T-helper 2 cell (primary cell): ENCODE results near the gene PDPR.
A peak's percentile ranks its signal among the peaks of the same experiment; 100 is the strongest.
"Not testable (repeated sequence)": the region's sequence is repeated elsewhere in the genome, so short reads cannot be mapped to it uniquely, and the experiment has no call there.

Source experiments
- DNase-seq, 5 experiments: peaks; one replicate each; pipeline versions ENCODE4 v3.0.0 to v3.0.0-alpha.2; 2012 to 2022
- total RNA-seq, 2 donors: gene quantifications; one replicate each; lab custom pipeline; 2026; lab: John Stamatoyannopoulos, UW

PDPR gene
- 43.0 to 51.9 reads per million in 2 donors for total RNA-seq

- peak; percentile 87 to 97 (median 94) for DNase-seq
Measured at GRCh38 chr16:70113982-70114826, at the start of gene PDPR. TSS of gene PDPR (plus strand) at chr16:70114332. CDS start at chr16:70120493, 6,161 bp downstream.

- DNase-seq = peak; percentile 45 to 73 (median 62)
Measured at GRCh38 chr16:70064841-70065370, 49.2 kb upstream of the PDPR start.

- not testable (repeated sequence) for DNase-seq
Measured at GRCh38 chr16:70065376-70065745, 48.8 kb upstream of the PDPR start.

- peak; percentile 88 to 92 (median 89) for DNase-seq
Measured at GRCh38 chr16:70065746-70066658, 48.1 kb upstream of the PDPR start.

GRCh38 chr16:70066751-70067150, 47.4 kb upstream of the PDPR start:
- not testable (repeated sequence) for DNase-seq

- not testable (repeated sequence) for DNase-seq
Measured at GRCh38 chr16:70079081-70079480, 35.1 kb upstream of the PDPR start.

GRCh38 chr16:70081219-70081618, 32.9 kb upstream of the PDPR start:
- DNase-seq = not testable (repeated sequence)

GRCh38 chr16:70083931-70084330, 30.2 kb upstream of the PDPR start:
- not testable (repeated sequence) for DNase-seq

GRCh38 chr16:70088160-70088559, 26.0 kb upstream of the PDPR start:
- DNase-seq = not testable (repeated sequence)

GRCh38 chr16:70088877-70089276, 25.3 kb upstream of the PDPR start:
- not testable (repeated sequence) for DNase-seq

- DNase-seq = not testable (repeated sequence)
Measured at GRCh38 chr16:70089289-70089688, 24.8 kb upstream of the PDPR start.

- not testable (repeated sequence) for DNase-seq
Measured at GRCh38 chr16:70091104-70091503, 23.0 kb upstream of the PDPR start.

- not testable (repeated sequence) for DNase-seq
Measured at GRCh38 chr16:70094096-70094495, 20.0 kb upstream of the PDPR start.

- not testable (repeated sequence) for DNase-seq
Measured at GRCh38 chr16:70109583-70110279, 4.4 kb upstream of the PDPR start.

- DNase-seq = not testable (repeated sequence)
Measured at GRCh38 chr16:70112162-70112561, 2.0 kb upstream of the PDPR start.

GRCh38 chr16:70113599-70113981, 542 bp upstream of the PDPR start:
- DNase-seq = not testable (repeated sequence)

GRCh38 chr16:70118354-70118753, 4.2 kb downstream of the PDPR start:
- not testable (repeated sequence) for DNase-seq

GRCh38 chr16:70118776-70119175, 4.6 kb downstream of the PDPR start:
- DNase-seq = not testable (repeated sequence)

- DNase-seq = not testable (repeated sequence)
Measured at GRCh38 chr16:70120398-70120797, 6.3 kb downstream of the PDPR start.

- DNase-seq = not testable (repeated sequence)
Measured at GRCh38 chr16:70123822-70124221, 9.7 kb downstream of the PDPR start.

GRCh38 chr16:70126226-70126625, 12.1 kb downstream of the PDPR start:
- DNase-seq = not testable (repeated sequence)

GRCh38 chr16:70127706-70128105, 13.6 kb downstream of the PDPR start:
- DNase-seq = not testable (repeated sequence)
